Suppressor macrophage treated with lipopolysaccharide for 1 hour (primary cell): Measurements from ENCODE around the gene PALLD.

Experiments used
- DNase-seq, 3 donors: peaks; one replicate each; pipeline ENCODE4 v3.0.0-alpha.2; 2020 to 2022

Gene PALLD

GRCh38 chr4:168737806-168738172, 240.9 kb downstream of the PALLD start:
- DNase-seq = no peak

DNA sequence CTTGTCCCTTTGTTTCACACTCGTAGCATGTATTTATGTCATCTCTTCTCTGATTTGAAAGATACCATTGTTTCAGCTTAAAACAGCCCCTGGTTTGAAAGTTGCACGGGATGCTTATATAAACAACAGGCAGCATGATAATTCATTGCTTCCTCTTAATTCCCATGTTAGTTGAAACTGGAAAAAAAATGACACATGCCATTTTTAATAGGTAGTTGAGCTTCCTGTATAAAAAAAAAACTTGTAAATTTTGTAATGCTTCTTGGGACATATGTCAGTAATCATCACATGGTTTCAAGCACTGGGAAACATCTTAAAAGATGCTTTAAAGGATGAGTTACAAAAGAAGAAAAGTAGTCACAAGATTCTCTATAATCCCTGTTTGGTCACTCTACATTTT, 243.0 kb downstream of the PALLD start:
- peak; percentile 54 to 84 (median 75) for DNase-seq

DNA sequence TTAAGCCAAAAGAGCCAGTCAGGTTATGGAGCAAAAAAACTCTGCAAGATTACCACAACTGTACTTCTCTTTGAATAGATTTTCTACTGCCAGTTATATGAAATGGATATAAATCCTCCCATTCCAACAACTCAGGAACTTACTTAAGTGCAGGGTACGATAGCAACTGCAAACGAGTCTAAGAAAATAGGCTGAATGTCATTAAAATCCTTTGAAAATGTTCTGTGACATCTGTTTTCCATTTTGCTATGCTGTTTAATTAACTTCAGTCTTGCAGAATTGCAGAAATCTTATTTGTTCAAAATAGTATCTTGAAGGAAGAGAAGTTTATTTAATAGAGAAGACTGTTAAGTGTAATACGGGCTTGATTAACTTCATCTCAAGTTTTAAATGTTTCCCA, 243.8 kb downstream of the PALLD start:
- no peak for DNase-seq

DNA sequence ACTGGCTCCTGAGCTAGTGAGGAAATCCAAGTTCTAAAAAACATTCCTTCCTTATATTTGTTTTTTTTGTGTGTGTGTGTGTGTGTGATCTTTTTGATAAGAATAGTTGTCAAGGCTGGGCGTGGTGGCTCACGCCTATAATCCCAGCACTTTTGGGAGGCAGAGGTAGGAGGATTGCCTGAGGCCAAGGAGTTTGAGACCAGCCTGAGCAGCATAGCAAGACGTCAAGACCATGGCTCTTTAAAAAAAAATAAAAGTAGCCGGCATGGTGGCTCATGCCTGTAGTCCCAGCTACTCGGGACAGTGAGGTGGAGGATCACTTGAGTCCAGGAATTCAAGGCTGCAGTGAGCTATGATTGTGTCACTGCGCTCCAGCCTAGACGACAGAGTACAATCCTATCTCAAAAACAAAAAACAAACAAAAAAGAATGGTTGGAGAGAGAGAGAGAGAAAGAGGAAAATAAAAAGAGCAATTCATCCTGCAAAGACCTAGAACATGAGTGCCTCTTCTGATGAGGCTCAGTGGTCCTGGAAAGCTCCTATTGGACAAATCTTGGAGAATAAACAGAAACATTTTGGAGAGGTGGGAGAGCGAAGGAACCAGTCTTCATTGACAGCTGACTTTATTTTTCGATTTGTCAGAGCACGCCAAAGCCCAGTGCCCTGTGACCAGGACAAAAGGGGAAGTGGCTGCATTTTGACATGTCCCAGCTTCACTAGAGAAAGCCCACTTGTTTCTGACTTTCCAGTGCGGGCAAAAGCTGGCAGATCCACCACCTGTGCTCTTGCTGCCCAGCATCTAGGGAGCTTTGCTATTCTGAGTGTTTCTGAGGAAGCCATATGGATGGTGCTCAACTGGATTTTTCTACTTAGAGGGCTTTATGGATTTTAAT, 244.7 kb downstream of the PALLD start:
- peak; percentile 87 to 91 (median 89) for DNase-seq

- DNase-seq = no peak
Observed at GRCh38 chr4:168743131-168743530, 246.3 kb downstream of the PALLD start.

GRCh38 chr4:168743601-168744000, 246.7 kb downstream of the PALLD start:
- peak in 1 of 3 donors; percentile 10 for DNase-seq

GRCh38 chr4:168744021-168744420, 247.2 kb downstream of the PALLD start:
- no peak for DNase-seq

GRCh38 chr4:168748807-168749206, 252.0 kb downstream of the PALLD start:
- no peak for DNase-seq

DNA sequence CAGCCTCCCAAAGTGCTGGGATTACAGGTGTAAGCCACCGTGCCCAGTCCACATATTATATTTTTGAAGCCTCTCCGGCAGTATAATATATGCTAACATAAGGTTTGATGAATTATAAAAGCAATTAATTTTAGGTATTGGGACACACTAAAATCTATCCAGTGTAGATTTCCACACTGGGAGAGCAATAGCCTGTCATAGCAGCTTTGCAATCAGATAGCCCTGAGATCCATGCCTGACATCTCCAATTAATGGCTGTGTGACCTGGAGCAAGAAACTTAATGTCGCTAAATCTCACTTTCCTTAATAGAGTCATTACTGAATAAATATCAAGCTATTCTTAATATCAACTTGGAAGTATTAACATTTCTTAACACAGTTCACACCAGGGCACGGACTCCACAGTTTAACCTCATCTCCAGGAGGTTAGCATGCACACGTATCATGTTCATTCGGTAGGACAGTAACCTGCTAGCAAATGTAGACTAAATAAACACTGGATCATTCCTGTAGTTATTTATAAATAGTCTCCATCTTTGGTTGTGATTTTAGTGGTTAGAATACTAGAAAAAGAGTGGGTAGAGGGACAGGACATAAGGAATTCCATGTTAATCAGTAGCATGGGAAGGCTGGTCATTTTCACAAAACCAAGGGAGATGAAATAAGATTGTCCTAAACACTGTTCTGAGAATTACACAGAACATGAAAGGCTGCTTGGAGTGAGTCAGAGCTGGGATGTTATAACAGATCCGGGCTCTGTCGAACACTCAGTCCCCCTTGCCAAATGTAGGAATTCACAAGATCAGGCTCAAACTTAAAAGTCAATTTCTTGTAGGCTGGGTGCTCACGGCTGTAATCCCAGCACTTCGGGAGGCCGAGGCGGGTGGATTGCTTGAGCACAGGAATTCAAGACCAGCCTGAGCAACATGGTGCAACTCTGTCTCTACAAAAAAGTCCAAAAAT, 254.7 kb downstream of the PALLD start:
- no peak for DNase-seq

GRCh38 chr4:168755598-168756477, 259.0 kb downstream of the PALLD start:
- DNase-seq = no peak

DNA sequence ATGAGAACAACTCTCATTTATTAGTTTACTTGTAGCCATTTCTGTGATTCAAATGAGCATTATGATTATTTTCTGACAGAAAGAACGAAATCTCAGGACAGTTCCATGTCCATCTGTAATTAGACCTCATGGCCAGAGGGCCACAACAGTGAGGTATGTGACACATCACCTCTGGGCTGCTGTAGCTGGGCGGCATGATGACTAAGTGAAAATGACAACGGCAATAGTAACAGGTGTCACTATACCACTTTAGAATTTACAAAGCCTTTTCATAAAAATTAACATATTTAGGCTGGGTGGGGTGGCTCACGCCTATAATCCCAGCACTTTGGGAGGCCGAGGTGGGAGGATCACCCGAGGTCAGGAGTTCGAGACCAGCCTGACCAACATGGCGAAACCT, 260.6 kb downstream of the PALLD start:
- DNase-seq = no peak

DNA sequence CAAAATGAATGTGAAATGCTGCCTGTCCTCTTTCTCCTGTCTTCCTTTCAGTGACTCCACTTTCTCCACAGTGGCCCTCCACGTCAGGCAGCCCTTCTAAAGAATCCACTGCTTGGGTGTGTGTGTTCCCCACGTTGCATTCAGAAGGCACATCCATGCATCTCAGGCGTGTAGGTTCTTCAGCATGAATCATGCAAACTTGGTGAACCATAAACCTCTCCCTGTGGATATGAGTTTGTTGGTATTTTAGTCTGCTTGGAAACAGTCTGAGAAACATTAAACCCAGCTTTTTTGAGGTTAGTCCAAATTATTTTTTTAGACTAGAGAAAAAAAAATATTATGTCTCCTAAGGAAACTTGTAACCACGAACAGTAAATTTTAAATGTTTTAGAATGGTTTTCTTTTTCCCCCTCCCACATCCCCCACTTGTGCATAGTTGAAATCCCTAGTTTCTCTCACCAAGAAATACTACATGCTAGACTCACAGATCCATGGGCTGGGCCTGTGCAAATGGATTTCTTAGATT, 261.6 kb downstream of the PALLD start:
- DNase-seq = no peak

- no peak for DNase-seq
Observed at GRCh38 chr4:168759321-168759720, 262.5 kb downstream of the PALLD start.

DNA sequence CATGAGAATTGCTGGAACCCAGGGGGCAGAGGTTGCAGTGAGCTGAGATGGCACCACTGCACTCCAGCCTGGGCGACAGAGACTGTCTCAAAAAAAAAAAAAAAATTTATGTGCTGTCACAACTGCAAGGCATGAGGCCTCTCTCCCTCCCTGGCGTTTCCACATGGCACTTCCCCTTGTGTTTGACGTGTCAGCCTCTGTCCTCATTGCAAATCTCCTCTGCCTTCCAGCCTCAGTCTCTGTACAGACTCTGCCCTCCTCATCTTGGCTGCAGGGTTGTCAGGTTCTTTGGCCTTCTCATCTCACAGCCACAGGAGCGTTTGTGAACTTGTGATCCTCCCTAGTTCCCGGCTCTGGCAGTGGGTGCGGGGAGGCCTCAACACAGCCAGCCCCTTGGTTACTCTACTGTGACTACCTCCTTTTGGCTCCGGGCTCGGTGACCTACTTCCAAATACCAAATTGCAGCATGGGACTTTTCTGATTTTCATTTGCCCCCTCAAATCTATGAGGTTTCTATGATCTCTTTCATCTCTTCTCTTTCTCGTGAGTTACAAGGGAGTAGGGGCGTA, 263.2 kb downstream of the PALLD start:
- peak; percentile 78 to 82 (median 82) for DNase-seq

GRCh38 chr4:168761066-168761465, 264.2 kb downstream of the PALLD start:
- no peak for DNase-seq

- no peak for DNase-seq
Observed at GRCh38 chr4:168765322-168765721, 268.5 kb downstream of the PALLD start.

DNA sequence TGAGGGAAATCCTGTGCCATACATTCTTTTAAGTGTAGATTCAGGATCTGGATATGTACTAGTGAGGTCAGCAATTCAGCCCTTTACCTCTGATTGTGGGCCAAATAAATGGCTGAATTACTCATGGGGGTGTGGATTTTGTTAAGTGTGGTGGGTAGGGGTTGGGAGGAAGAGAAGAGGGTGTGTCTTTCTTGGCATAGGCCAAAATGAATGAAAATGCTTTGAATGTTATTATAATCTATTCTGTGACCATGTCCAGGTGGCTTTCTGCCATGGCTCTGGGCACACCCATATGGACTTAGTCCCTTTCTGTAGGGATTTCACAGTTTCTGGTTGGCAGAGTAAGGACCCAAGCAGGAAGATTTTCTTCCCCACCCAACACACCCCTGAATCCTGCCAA, 268.9 kb downstream of the PALLD start:
- DNase-seq = no peak

GRCh38 chr4:168766604-168767316, 269.9 kb downstream of the PALLD start:
- no peak for DNase-seq

GRCh38 chr4:168769416-168769815, 272.6 kb downstream of the PALLD start:
- DNase-seq = peak in 2 of 3 donors; percentile 19 to 21

DNA sequence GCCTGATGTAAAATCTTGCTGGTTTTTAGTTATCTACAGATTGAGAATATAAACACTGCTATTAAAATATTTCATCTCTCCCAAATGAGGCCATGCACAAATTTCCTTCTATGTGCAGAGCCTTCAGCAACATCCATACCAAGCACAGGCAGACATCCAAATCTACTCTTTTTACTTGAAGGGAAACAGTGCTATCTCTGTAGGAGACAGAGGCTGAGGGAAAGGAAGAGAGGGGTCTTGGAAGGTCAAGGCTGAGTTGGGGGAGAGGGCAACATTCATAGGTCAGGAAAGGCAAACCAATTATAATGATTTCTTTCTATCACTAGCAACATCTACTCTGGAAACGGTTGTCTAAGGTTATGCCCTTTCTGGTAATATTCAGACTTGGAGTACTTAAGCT, 273.0 kb downstream of the PALLD start:
- DNase-seq = no peak

DNA sequence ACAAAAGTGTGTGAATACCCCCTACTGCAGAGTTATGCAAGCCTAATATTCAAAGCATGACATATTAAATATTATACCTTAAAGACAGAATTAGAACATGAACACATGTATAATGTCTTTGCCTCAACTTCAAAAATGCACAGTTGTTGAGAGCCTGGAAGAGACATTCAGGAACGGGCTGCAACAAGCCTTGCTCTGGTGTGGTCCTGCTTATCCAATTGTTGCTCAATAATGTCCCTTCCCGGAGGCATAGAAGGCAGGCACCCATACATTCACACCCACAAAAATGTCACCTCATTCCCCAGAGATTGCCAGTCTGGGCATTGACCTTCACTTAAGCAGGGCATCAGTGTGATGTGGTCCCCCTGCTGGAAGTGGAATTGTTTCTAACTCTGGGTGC, 274.4 kb downstream of the PALLD start:
- DNase-seq = no peak
